ENCODE measurements around the gene FNTB. TPM values are rescaled to one million over a fixed set of nuclear protein-coding genes. Genes with fewer than 3 reads are reported as not detected.

Gene FNTB
- total and polyA plus RNA-seq, 5 donors from 2014 or later, result 6.3 to 15.5 (median 7.9) TPM

DNA sequence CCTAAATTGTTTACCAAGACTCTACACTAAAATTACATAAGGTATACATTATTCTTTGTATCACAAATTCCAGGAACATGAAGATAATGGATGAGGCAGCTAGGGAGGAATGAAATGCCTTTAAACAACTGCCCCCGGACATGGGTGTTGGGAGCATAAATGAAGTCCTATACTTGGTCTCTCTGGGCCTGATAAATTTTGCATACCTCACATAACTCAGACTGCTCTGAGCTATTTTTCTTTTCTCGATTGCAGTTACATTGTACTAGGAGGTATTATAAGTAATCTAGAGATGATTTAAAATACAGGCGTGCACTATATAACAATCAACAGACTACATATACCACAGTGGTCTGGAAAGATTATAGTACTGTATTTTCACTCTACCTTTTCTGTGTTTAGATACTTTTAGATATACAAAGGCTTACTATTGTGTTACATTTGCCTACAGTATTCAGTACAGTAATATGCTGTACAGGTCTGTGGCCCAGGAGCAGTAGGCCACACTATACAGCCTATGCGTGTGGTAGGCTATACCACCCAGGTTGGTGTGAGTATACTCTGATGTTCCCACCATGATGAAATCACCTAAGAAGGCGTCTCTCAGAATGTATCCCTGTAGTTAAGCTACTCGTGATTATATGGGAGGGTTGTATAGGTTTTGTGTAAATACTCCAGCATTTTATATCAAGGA is 14.3 kb downstream of the FNTB start:
- Histone ChIP-seq H3K36me3 (ENCODE audit: control insufficient read depth, insufficient read depth, low read length) (peaks cover 4% of the 10 kb centered on the region), H3K27ac (ENCODE audit: insufficient read depth, low read length, poor library complexity, severe bottlenecking) (no peak overlapping the region), H3K27me3 (ENCODE audit: control insufficient read depth, insufficient read depth, low read length) (no peaks in the 10 kb centered on the region), H3K9me3 (ENCODE audit: control insufficient read depth in 2 of 2, low read length in 2 of 2) (no peaks in the 10 kb centered on the region), H3K4me3 (ENCODE audit: low read depth, low read length) (no peak overlapping the region), H3K4me1 (ENCODE audit: control insufficient read depth, insufficient read depth, low read length, poor library complexity, severe bottlenecking) (no peaks in the 10 kb centered on the region)
- H3K27ac Mint-ChIP-seq, result no peak overlapping the region
- H3K36me3 Mint-ChIP-seq, result peaks cover 23% of the 10 kb centered on the region
- peaks cover 19 to 44% (median 28%) of the 10 kb centered on the region in 4 donors for H3K4me1 Mint-ChIP-seq
- DNase-seq, result no peak
- ATAC-seq (ENCODE audit: low read depth in 2 of 2), result no peak
- no peaks in the 10 kb centered on the region for H3K9me3 Mint-ChIP-seq
- H3K27me3 Mint-ChIP-seq, result peaks cover 4% of the 10 kb centered on the region
- no peak overlapping the region for H3K4me3 Mint-ChIP-seq

DNA sequence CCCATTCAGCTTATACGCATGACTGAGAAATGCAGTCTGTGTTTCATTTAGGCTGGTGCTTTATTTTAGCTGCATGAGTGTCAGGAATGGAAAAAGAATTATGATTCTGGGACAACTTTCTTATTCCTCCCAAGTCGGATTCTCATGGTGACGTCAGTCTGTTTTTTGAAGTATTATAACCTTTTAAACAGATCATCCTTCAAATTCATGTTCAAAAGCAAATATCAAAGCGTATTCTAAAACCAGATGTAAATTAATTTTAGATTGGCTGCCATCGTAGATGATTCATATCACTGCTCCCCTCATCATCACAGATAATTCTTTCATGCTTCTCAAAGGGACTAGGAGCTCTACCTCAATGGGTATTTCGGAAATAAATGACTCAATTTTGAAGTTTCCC is 15.0 kb downstream of the FNTB start:
- H3K4me3 Mint-ChIP-seq, result no peak overlapping the region
- peaks cover 5% of the 10 kb centered on the region for H3K36me3 ChIP-seq (ENCODE audit: control insufficient read depth, insufficient read depth, low read length)
- DNase-seq (no peak), ATAC-seq (ENCODE audit: low read depth in 2 of 2) (no peak)
- H3K27me3 ChIP-seq (ENCODE audit: control insufficient read depth, insufficient read depth, low read length), result no peaks in the 10 kb centered on the region
- H3K4me1 Mint-ChIP-seq, result peaks cover 16 to 40% (median 27%) of the 10 kb centered on the region in 4 donors
- no peaks in the 10 kb centered on the region for H3K9me3 Mint-ChIP-seq
- no peak overlapping the region for H3K27ac ChIP-seq (ENCODE audit: insufficient read depth, low read length, poor library complexity, severe bottlenecking)
- no peak overlapping the region for H3K4me3 ChIP-seq (ENCODE audit: low read depth, low read length)
- H3K27ac Mint-ChIP-seq, result no peak overlapping the region
- no peaks in the 10 kb centered on the region for H3K4me1 ChIP-seq (ENCODE audit: control insufficient read depth, insufficient read depth, low read length, poor library complexity, severe bottlenecking)
- peaks cover 26% of the 10 kb centered on the region for H3K36me3 Mint-ChIP-seq
- no peaks in the 10 kb centered on the region for H3K9me3 ChIP-seq (ENCODE audit: control insufficient read depth in 2 of 2, low read length in 2 of 2)
- peaks cover 4% of the 10 kb centered on the region for H3K27me3 Mint-ChIP-seq

DNA sequence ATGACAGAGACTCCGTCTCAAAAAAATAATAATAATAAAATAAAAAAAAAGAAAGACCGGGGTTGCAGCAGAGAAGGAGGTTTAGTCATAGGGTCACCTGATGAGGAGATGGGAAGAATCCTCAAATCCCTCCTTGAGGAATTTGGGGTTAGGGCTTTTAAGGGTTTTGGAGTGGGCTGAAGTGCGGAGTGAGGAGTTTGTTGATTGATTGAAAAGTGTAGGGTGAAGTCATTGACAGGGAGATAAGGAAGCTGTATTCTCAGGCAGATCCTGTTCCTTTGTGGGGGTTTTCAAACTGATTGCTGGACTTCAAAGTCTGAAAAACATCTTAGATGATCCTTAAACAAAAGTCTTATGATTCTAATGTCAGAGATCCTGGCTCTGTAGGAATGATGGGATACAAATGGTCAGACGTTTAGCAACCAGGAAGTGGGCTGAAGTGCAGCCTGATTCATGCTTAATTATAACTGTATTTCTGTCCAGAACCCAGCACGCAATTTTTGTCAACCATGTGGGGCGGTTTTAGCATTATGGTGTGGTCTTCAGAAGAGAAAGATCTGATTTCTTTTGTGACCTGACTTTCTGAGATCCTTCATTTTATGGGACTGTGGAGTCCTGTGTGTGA is 16.0 kb downstream of the FNTB start:
- Histone ChIP-seq H3K9me3 (ENCODE audit: control insufficient read depth in 2 of 2, low read length in 2 of 2) (no peaks in the 10 kb centered on the region), H3K4me3 (ENCODE audit: low read depth, low read length) (no peak overlapping the region), H3K27ac (ENCODE audit: insufficient read depth, low read length, poor library complexity, severe bottlenecking) (no peak overlapping the region), H3K36me3 (ENCODE audit: control insufficient read depth, insufficient read depth, low read length) (peaks cover 5% of the 10 kb centered on the region), H3K4me1 (ENCODE audit: control insufficient read depth, insufficient read depth, low read length, poor library complexity, severe bottlenecking) (no peaks in the 10 kb centered on the region), H3K27me3 (ENCODE audit: control insufficient read depth, insufficient read depth, low read length) (no peaks in the 10 kb centered on the region)
- Mint-ChIP-seq H3K27ac (peak overlapping the region in 2 of 3 donors; percentile 35 to 44), H3K4me3 (no peak overlapping the region), H3K36me3 (peaks cover 26% of the 10 kb centered on the region), H3K27me3 (peaks cover 4% of the 10 kb centered on the region), H3K4me1 (peaks cover 10 to 31% (median 20%) of the 10 kb centered on the region in 4 donors), H3K9me3 (no peaks in the 10 kb centered on the region)
- DNase-seq (no peak), ATAC-seq (ENCODE audit: low read depth in 2 of 2) (no peak)

DNA sequence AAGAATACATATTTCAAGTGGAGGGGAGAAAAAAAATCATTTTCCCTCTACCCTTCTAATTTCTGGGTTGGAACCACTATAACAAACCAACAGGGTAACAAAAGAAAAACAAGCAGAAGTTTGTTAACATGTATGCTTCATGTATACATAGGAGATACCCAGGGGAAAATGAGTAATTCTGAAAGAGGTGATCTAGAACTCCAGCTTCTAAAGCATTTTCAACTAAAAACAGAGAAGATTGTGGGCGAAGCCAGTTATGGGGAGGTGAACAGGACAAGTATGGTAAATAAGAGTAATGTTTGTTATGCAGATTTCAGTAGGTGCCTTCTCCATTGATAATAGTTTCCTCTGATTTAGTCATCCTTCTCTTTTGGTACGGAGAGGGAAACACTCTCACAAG is 16.7 kb downstream of the FNTB start:
- no peak overlapping the region for H3K4me3 Mint-ChIP-seq
- Histone ChIP-seq H3K9me3 (ENCODE audit: control insufficient read depth in 2 of 2, low read length in 2 of 2) (no peaks in the 10 kb centered on the region), H3K4me3 (ENCODE audit: low read depth, low read length) (no peak overlapping the region), H3K27me3 (ENCODE audit: control insufficient read depth, insufficient read depth, low read length) (no peaks in the 10 kb centered on the region), H3K36me3 (ENCODE audit: control insufficient read depth, insufficient read depth, low read length) (peaks cover 7% of the 10 kb centered on the region), H3K4me1 (ENCODE audit: control insufficient read depth, insufficient read depth, low read length, poor library complexity, severe bottlenecking) (no peaks in the 10 kb centered on the region), H3K27ac (ENCODE audit: insufficient read depth, low read length, poor library complexity, severe bottlenecking) (no peak overlapping the region)
- ATAC-seq (ENCODE audit: low read depth in 2 of 2) (no peak), DNase-seq (no peak)
- H3K27ac Mint-ChIP-seq, result peak overlapping the region in 2 of 3 donors; percentile 59 to 69
- H3K9me3 Mint-ChIP-seq, result no peaks in the 10 kb centered on the region
- H3K36me3 Mint-ChIP-seq, result peaks cover 26% of the 10 kb centered on the region
- peaks cover 4% of the 10 kb centered on the region for H3K27me3 Mint-ChIP-seq
- H3K4me1 Mint-ChIP-seq, result peaks cover 10 to 32% (median 19%) of the 10 kb centered on the region in 4 donors

DNA sequence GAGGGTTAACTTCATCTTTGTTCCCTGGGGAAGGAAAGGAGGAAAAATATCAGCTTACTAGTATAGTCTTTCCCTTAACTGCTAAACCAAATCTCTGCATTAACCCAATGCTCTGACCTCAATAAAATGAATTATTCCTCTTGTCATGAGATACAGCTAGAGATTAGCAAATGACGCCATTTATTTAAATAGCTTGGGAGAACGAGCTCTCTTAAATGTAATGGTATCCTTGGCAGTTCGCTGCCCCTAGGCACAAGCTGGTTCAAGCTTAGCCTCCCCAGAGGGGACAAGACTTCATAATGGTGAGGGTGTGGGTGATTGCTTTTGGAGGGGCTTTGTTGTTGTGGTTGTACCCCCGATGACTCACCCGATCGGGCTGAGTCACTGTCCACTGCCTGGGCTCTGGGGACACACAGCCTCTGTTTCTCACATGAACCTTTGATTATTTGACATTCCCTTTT is 19.6 kb downstream of the FNTB start:
- ATAC-seq (ENCODE audit: low read depth in 2 of 2) (no peak), DNase-seq (no peak)
- Mint-ChIP-seq H3K9me3 (no peaks in the 10 kb centered on the region), H3K4me3 (no peak overlapping the region), H3K36me3 (peaks cover 40% of the 10 kb centered on the region), H3K4me1 (peaks cover 10 to 27% (median 17%) of the 10 kb centered on the region in 4 donors), H3K27ac (peak overlapping the region in 1 of 3 donors; percentile 39), H3K27me3 (peaks cover 4% of the 10 kb centered on the region)
- H3K36me3 ChIP-seq (ENCODE audit: control insufficient read depth, insufficient read depth, low read length), result peaks cover 21% of the 10 kb centered on the region
- no peaks in the 10 kb centered on the region for H3K4me1 ChIP-seq (ENCODE audit: control insufficient read depth, insufficient read depth, low read length, poor library complexity, severe bottlenecking)
- no peak overlapping the region for H3K27ac ChIP-seq (ENCODE audit: insufficient read depth, low read length, poor library complexity, severe bottlenecking)
- H3K4me3 ChIP-seq (ENCODE audit: low read depth, low read length), result no peak overlapping the region
- H3K9me3 ChIP-seq (ENCODE audit: control insufficient read depth in 2 of 2, low read length in 2 of 2), result no peaks in the 10 kb centered on the region
- no peaks in the 10 kb centered on the region for H3K27me3 ChIP-seq (ENCODE audit: control insufficient read depth, insufficient read depth, low read length)

DNA sequence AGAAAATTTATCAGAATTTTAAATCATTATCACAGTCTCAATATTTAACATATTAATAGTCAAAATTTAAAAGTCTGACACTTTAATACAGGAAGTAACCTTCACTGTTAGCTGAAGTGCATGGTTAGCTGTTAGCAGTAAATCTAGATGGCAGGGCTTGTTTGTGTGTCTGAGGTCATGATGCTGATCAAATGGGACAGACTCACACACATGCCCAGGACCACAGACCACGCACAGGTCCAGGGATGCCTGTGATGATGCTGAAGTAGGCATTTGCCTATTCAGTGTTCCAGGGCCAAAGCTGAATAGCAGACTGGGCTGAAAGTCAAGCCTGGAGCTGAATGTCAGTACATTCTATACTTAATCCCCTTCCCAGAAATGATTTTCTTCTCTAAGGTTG is 20.5 kb downstream of the FNTB start:
- DNase-seq (no peak), ATAC-seq (ENCODE audit: low read depth in 2 of 2) (no peak)
- Mint-ChIP-seq H3K4me1 (peaks cover 9 to 22% (median 14%) of the 10 kb centered on the region in 4 donors), H3K27me3 (peaks cover 4% of the 10 kb centered on the region), H3K27ac (no peak overlapping the region), H3K9me3 (no peaks in the 10 kb centered on the region), H3K4me3 (no peak overlapping the region), H3K36me3 (peaks cover 45% of the 10 kb centered on the region)
- H3K4me3 ChIP-seq (ENCODE audit: low read depth, low read length), result no peak overlapping the region
- no peaks in the 10 kb centered on the region for H3K9me3 ChIP-seq (ENCODE audit: control insufficient read depth in 2 of 2, low read length in 2 of 2)
- H3K4me1 ChIP-seq (ENCODE audit: control insufficient read depth, insufficient read depth, low read length, poor library complexity, severe bottlenecking), result no peaks in the 10 kb centered on the region
- H3K27me3 ChIP-seq (ENCODE audit: control insufficient read depth, insufficient read depth, low read length), result no peaks in the 10 kb centered on the region
- peaks cover 27% of the 10 kb centered on the region for H3K36me3 ChIP-seq (ENCODE audit: control insufficient read depth, insufficient read depth, low read length)
- H3K27ac ChIP-seq (ENCODE audit: insufficient read depth, low read length, poor library complexity, severe bottlenecking), result no peak overlapping the region

DNA sequence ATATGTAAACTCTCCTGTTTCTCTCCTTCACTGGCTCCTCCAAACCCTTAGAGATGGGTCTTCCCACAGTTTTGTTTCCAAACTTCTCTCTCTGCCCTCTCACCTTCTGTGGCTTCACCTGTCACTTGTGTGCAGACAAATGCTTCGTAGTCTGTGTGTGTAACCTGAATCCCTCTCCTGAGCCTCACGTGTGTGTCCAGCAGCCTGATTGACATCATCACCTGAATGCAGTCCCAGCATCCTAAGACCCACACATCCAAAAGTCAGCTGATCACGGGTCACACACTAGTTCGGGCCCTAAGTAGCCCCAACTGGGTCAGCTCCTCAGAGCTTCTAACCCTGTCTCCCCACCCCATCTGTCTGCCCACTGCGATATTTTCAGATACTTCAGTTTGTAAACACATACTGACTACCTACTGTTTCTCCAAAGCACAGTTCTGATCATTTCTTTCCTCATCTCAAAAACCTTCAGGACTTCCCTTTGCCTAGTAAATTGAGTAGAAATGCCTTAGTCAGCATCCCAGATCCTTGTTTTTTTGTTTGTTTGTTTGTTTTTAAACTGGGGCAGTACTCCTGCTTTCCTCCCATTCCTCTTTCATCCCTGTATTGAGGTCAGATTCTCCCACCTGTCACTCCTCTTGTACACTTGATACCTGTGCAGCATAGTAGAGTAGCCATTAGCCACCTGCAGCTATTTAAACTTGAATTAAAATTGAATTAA is 23.7 kb downstream of the FNTB start:
- H3K4me1 ChIP-seq (ENCODE audit: control insufficient read depth, insufficient read depth, low read length, poor library complexity, severe bottlenecking), result no peaks in the 10 kb centered on the region
- ATAC-seq (ENCODE audit: low read depth in 2 of 2) (no peak), DNase-seq (no peak)
- H3K36me3 Mint-ChIP-seq, result peaks cover 47% of the 10 kb centered on the region
- H3K27ac ChIP-seq (ENCODE audit: insufficient read depth, low read length, poor library complexity, severe bottlenecking), result no peak overlapping the region
- no peak overlapping the region for H3K4me3 Mint-ChIP-seq
- H3K4me3 ChIP-seq (ENCODE audit: low read depth, low read length), result no peak overlapping the region
- no peaks in the 10 kb centered on the region for H3K9me3 ChIP-seq (ENCODE audit: control insufficient read depth in 2 of 2, low read length in 2 of 2)
- peaks cover 4% of the 10 kb centered on the region for H3K27me3 Mint-ChIP-seq
- H3K27me3 ChIP-seq (ENCODE audit: control insufficient read depth, insufficient read depth, low read length), result no peaks in the 10 kb centered on the region
- H3K36me3 ChIP-seq (ENCODE audit: control insufficient read depth, insufficient read depth, low read length), result peaks cover 32% of the 10 kb centered on the region
- peaks cover 0 to 4% (median under 1%) of the 10 kb centered on the region in 4 donors for H3K4me1 Mint-ChIP-seq
- H3K27ac Mint-ChIP-seq, result peak overlapping the region in 2 of 3 donors; percentile 59 to 76
- peaks cover 0 to 2% (median 0%) of the 10 kb centered on the region in 7 donors for H3K9me3 Mint-ChIP-seq

All from CD4-positive, CD25-positive, alpha-beta regulatory T cell (primary cell).